ENCODE measurements around the gene UBTF. TPM values are rescaled to one million over a fixed set of nuclear protein-coding genes. Genes with fewer than 3 reads are reported as not detected.

The UBTF gene
- total RNA-seq, 1 donor, result 49.6 TPM

GRCh38 chr17:44204441-44204882 is 15.0 kb downstream of the UBTF start:
- H3K79me2 ChIP-seq (ENCODE audit: insufficient read depth, low read length), result no peaks in the 10 kb centered on the region
- no peak for TF ChIP-seq CTCF (IDR thresholded peaks at IDR 0.05; ENCODE audit: extremely low read depth, low read depth, low read length)
- peaks cover 8% of the 10 kb centered on the region for H4K20me1 ChIP-seq (ENCODE audit: insufficient read depth, low read length)
- H3K4me3 ChIP-seq (ENCODE audit: insufficient read depth, low read length), result no peak overlapping the region
- peak; percentile 90 for DNase-seq (ENCODE audit: insufficient read length, low spot score, missing footprints)
- H3K27ac ChIP-seq (ENCODE audit: low read depth, low read length), result no peak overlapping the region
- peak overlapping the region; percentile 17 for H3K4me2 ChIP-seq (ENCODE audit: insufficient read depth, low read length)
- H2AFZ ChIP-seq (ENCODE audit: low read length), result no peak overlapping the region
- no peaks in the 10 kb centered on the region for H3K27me3 ChIP-seq (ENCODE audit: insufficient read depth, low read length)
- no peaks in the 10 kb centered on the region for H3K9me3 ChIP-seq (ENCODE audit: low read depth, low read length)
- peaks cover 39% of the 10 kb centered on the region for H3K4me1 ChIP-seq (ENCODE audit: insufficient read depth, low read length)
- H3K36me3 ChIP-seq (ENCODE audit: insufficient read depth, low read length), result peaks cover 29% of the 10 kb centered on the region

- Histone ChIP-seq H3K36me3 (ENCODE audit: insufficient read depth, low read length) (peaks cover 23% of the 10 kb centered on the region), H4K20me1 (ENCODE audit: insufficient read depth, low read length) (peaks cover 4% of the 10 kb centered on the region), H3K27ac (ENCODE audit: low read depth, low read length) (no peak overlapping the region), H3K9me3 (ENCODE audit: low read depth, low read length) (no peaks in the 10 kb centered on the region), H3K4me2 (ENCODE audit: insufficient read depth, low read length) (peak overlapping the region; percentile 17), H3K4me1 (ENCODE audit: insufficient read depth, low read length) (peaks cover 39% of the 10 kb centered on the region), H2AFZ (ENCODE audit: low read length) (no peak overlapping the region), H3K79me2 (ENCODE audit: insufficient read depth, low read length) (peaks cover 2% of the 10 kb centered on the region), H3K4me3 (ENCODE audit: insufficient read depth, low read length) (no peak overlapping the region), H3K27me3 (ENCODE audit: insufficient read depth, low read length) (no peaks in the 10 kb centered on the region)
- peak; percentile 91 for DNase-seq (ENCODE audit: insufficient read length, low spot score, missing footprints)
- TF ChIP-seq CTCF (IDR thresholded peaks at IDR 0.05; ENCODE audit: extremely low read depth, low read depth, low read length), result peak; percentile 84
These were observed 15.6 kb downstream of the UBTF start for GRCh38 chr17:44203731-44204440.

GRCh38 chr17:44202756-44203155 is 16.7 kb downstream of the UBTF start:
- peaks cover 13% of the 10 kb centered on the region for H3K79me2 ChIP-seq (ENCODE audit: insufficient read depth, low read length)
- H3K4me1 ChIP-seq (ENCODE audit: insufficient read depth, low read length), result peaks cover 36% of the 10 kb centered on the region
- peaks cover 12% of the 10 kb centered on the region for H3K36me3 ChIP-seq (ENCODE audit: insufficient read depth, low read length)
- no peak for TF ChIP-seq CTCF (IDR thresholded peaks at IDR 0.05; ENCODE audit: extremely low read depth, low read depth, low read length)
- peak overlapping the region; percentile 23 for H3K27ac ChIP-seq (ENCODE audit: low read depth, low read length)
- H2AFZ ChIP-seq (ENCODE audit: low read length), result peak overlapping the region; percentile 50
- H3K4me3 ChIP-seq (ENCODE audit: insufficient read depth, low read length), result no peak overlapping the region
- H3K9me3 ChIP-seq (ENCODE audit: low read depth, low read length), result no peaks in the 10 kb centered on the region
- H3K27me3 ChIP-seq (ENCODE audit: insufficient read depth, low read length), result no peaks in the 10 kb centered on the region
- peaks cover 4% of the 10 kb centered on the region for H4K20me1 ChIP-seq (ENCODE audit: insufficient read depth, low read length)
- no peak overlapping the region for H3K4me2 ChIP-seq (ENCODE audit: insufficient read depth, low read length)
- DNase-seq (ENCODE audit: insufficient read length, low spot score, missing footprints), result no peak

GRCh38 chr17:44200478-44201155 is 18.9 kb downstream of the UBTF start:
- Histone ChIP-seq H3K4me1 (ENCODE audit: insufficient read depth, low read length) (peaks cover 36% of the 10 kb centered on the region), H2AFZ (ENCODE audit: low read length) (peak overlapping the region; percentile 94), H3K4me2 (ENCODE audit: insufficient read depth, low read length) (peak overlapping the region; percentile 97), H3K27me3 (ENCODE audit: insufficient read depth, low read length) (no peaks in the 10 kb centered on the region), H3K27ac (ENCODE audit: low read depth, low read length) (peak overlapping the region; percentile 73), H3K9me3 (ENCODE audit: low read depth, low read length) (no peaks in the 10 kb centered on the region), H3K4me3 (ENCODE audit: insufficient read depth, low read length) (peak overlapping the region; percentile 87), H3K79me2 (ENCODE audit: insufficient read depth, low read length) (peaks cover 25% of the 10 kb centered on the region), H3K36me3 (ENCODE audit: insufficient read depth, low read length) (peaks cover 11% of the 10 kb centered on the region), H4K20me1 (ENCODE audit: insufficient read depth, low read length) (peaks cover 3% of the 10 kb centered on the region)
- no peak for DNase-seq (ENCODE audit: insufficient read length, low spot score, missing footprints)
- TF ChIP-seq CTCF (IDR thresholded peaks at IDR 0.05; ENCODE audit: extremely low read depth, low read depth, low read length), result no peak
